IPS-NIHi7 (cell line): ENCODE results near the gene PPP3CB.
"Not testable (repeated sequence)": the region's sequence is repeated elsewhere in the genome, so short reads cannot be mapped to it uniquely, and the experiment has no call there.

Experiments used
- DNase-seq: peaks from one replicate; pipeline ENCODE4 v3.0.0; 2012; ENCODE audit warnings: mixed read lengths; ENCODE audit errors: extremely low spot score

PPP3CB gene

DNA sequence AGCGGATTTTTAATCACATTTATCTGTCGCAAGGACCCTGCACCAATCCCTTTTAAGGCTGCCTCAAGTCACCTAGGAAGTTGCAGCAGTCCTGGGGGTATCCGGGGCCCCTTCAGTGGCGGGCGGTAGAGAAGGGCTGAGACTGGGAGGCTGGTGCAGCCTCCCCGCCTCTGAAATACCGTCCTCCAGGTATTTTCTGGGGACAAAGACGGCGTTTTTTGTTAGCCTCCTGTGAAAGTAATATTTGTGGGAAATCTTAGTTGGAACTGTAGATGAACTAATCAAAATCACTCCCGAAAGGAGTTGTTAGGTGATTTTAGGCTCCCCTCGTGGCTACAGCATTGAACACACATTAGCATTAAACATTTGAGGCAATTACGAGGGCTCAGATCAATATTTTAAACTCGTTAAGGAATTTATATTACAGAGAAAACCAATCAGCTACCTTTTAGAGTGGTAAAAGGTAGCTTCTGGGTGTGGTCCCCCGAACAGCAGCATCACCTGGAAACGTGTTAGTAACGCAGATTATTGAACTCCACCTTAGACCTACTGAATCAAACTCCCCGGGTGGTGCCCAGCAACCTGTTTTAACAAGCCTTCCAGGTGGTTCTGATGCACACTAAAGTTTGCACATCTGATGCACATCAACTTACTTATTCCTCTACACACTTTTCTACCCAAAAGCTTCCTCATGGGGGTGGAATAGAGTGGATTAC is 81.4 kb downstream of the PPP3CB start:
- DNase-seq = no peak

DNA sequence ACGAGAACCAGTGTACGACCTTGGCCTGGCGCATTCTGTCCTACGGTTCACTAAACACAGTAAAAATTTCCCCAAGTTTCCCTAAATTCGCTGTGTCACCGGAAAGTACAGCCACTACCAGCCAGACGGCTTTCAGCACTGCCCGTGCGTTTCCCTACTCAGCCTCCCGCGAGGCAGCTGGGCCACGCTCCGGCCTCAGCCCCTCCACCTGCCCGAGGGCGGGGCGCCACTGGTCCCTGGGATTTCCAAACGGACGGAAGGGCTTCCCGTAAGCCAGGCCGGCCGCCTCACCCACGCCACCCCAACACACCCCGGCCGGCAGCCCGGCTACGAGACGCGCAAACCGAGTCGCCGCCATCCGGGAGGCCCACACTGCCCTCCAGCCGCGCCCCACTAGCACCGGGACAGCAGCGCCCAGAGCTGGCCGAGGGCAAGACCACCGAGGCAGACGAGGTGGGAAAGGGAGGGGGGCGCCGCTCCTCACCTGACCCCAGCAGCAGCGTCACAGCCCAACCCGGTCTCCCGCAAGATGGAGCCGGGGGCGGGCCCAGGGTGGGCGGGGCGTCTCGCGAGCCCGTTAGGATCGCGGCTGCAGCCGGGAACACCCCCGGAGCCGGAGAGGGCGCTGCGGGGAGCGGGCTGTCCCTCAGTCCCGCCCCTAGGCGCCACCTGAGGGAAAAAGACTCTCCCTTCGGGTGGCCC is 82.1 kb downstream of the PPP3CB start, which contains the start of gene ANXA7:
ANXA7 (minus strand) TSS at position 531 of the 702 bp plus-strand sequence. CDS start 13,202 bp downstream, outside the sequence.
- DNase-seq = peak; percentile 100

DNA sequence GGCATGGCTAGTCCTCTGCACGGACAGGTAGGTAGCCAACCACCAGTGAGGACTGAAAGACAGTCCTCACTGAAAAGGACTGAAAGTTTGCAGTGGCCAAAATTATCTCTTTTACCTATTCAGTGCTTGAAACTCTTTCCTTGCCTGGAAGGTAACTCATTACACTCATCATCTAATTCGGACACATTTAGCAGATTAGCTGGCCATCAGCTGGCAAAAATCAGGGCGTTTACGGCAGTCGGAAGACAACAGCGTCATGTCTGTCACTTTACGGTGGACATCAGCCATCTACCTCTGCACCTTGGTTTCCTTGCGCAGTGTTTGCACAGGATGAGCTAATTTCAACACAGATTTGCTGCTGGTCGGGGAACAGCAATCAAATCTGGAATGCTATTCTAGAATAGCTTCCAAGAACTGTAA is 82.7 kb downstream of the PPP3CB start:
- peak; percentile 25 for DNase-seq

DNA sequence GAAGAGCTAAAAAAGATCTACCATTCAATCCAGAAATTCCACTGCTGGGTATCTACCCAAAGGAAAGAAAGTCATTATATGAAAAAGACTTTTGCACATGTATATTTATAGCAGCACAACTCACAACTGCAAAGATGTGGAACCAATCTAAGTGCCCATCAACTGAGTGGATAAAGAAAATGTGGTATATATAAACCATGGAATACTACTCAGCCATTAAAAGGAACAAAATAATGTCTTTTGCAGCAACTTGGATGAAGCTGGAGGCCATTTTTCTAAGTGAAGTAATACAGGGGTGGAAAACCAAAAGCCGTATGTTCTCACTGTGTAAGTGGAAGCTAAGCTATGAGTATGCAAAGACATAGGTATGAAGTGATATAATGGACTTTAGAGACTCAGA is 84.9 kb downstream of the PPP3CB start:
- DNase-seq = no peak

DNA sequence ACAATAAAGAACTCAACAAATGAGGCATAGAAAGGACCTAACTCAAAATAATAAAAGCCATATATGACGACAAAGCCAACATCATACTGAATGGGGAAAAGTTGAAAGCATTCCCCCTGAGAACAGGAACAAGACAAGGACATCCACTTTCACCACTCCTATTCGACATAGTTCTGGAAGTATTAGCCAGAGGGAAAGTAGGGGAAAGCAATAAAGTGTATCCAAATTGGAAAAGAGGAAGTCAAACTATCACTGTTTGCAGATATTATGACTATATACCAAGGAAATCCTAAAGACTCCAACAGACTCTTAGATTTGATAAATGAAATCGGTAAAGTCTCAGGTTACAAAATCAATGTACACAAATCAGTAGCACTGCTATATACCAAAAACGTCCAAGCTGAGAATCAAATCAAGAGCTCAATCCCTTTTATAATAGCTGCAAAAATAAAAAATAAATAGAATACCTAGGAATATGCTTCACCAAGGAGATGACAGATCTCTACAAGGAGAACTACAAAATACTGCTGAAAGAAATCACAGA is 86.8 kb downstream of the PPP3CB start:
- DNase-seq = no peak

DNA sequence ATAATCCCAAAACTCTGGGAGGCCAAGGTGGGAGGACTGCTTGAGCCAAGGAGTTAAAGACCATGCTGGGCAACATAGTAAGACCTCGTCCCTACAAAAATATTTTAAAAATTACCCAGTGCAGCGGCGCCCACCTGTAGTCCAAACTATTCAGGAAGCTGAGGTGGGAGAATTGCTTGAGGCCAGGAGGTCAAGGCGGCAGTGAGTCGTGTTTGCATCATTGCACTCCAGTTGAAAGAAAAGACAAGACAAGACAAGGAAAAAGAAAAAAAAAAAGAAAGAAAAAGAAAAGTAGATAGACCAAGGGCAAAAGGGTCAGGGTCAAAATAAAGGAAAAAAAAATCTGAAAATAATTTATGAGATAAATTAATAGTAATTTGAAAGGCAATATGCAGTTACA is 87.8 kb downstream of the PPP3CB start:
- DNase-seq = no peak

DNA sequence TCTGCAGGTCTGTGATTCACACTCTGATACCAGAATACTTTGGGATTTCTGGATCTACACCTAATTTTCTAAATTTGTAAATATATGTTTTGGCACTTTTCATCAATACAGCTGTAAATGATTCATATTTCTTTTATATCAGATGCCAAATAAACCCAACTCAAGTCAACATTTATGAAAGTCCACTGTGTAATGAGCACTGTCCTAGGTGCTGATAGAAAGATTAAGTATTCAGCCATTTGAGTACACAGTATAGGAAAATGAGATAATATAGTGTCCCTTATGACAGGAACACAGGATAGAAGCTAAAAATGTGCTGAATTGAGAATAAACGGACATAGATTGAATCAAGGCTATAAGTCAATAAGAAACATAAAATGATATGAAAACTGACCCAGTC is 88.3 kb downstream of the PPP3CB start:
- DNase-seq = no peak

DNA sequence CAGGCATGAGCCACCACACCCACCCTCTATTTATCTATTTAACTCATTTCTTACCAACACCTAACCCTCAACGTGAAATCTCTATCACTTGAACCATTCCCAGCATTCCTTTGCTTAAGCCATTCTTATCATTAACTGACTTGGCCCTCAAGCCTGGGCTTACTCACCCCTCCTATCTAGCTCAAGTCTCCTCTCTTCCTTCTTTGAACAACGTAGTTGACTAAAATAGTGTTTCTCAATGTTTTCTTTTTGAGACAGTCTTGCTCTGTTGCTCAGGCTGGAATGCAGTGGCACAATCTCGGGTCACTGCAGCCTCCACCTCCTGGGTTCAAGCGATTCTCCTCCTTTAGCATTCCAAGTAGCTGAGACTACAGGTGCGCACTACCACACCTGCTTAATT is 89.0 kb downstream of the PPP3CB start:
- DNase-seq = no peak

DNA sequence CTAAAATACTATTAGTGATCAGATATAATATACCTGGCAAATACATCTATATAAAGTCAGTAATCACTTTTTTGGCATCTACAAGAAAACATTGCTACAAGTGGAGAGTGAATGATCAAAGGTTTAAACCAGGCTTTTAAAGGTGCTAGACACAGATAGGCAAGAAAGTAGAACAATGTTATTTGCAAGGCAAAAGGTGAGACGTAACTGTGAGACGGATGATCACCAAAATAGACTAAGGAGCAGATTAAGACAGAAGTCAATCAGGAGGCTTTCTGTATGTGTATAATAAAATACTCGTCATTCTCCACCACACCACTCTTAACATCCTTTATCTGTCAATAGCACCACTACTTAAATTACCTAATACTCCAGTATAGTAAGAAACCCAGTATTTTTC is 90.3 kb downstream of the PPP3CB start:
- no peak for DNase-seq

DNA sequence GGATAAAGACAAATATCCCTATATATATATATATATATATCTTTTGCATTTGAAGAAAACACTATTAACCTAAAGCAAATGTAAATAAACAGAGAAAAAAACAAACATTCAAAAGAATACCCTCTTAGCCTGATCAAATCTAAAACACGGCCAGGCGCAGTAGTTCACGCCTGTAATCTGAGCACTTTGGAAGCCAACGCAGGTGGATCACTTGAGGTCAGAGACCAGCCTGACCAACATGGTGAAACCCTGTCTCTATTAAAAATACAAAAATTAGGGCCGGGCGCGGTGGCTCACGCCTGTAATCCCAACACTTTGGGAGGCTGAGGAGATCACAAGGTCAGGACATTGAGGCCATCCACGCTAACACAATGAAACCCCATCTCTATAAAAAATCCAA is 91.1 kb downstream of the PPP3CB start:
- DNase-seq = no peak

DNA sequence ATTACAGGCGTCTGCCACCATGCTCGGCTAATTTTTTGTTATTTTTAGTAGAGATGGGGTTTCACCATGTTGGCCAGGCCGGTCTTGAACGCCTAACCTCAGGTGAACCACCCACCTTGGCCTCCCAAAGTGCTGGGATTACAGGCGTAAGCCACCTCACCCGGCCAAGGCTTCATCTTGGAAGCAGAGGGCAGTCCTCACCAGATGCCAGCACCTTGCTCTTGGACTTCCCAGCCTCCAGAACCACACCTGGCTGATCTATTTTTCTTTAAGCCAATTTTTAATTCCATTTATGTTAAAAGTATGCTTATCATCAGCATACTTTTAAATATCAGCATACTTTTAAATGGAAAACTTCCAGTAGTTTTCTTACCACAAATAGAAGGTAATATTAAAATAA is 94.2 kb downstream of the PPP3CB start:
- DNase-seq = no peak

DNA sequence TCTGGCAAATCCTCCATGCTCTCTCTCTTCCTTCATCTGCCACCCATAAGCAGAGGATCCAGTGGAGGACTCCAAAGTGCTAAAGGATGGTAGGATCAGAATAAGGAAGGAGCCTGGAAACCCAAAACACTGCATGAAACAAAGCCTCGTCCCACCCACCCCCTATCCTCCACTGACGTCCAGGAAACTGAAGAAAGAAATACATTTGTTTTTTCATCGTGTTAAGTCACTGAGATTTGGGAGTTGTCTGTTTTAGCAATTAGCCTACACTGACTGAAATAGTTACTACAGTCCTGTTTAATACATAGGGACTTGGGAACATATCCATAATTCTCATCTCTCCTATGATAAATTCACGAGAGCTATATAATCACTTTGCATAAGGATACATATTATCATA is 96.8 kb downstream of the PPP3CB start:
- no peak for DNase-seq

DNA sequence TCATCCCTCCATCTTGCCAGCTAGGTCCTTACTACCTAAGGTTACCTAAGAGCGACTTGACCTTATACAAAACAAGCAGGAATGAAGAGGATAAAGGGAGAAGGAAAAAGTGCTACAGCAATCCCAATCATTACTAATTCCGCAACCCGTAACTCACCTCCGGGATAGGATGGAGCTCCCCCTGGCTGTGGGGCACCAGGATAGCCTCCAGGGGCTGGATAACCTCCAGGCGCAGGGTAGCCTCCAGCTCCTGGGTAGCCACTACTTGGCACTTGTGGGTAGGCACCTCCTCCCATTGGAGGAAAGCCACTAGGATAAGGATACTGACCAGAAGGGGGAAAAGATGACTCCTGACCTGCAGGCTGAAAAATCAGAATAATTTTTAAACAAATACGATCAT is 97.8 kb downstream of the PPP3CB start:
- DNase-seq = peak; percentile 41

DNA sequence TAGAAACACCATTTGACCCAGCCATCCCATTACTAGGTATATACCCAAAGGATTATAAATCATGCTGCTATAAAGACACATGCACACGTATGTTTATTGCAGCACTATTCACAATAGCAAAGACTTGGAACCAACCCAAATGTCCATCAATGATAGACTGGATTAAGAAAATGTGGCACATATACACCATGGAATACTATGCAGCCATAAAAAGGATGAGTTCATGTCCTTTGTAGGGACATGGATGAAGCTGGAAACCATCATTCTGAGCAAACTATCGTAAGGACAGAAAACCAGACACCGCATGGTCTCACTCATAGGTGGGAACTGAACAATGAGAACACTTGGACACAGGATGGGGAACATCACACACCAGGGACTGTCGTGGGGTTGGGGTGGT is 101.5 kb downstream of the PPP3CB start:
- DNase-seq = not testable (repeated sequence)

DNA sequence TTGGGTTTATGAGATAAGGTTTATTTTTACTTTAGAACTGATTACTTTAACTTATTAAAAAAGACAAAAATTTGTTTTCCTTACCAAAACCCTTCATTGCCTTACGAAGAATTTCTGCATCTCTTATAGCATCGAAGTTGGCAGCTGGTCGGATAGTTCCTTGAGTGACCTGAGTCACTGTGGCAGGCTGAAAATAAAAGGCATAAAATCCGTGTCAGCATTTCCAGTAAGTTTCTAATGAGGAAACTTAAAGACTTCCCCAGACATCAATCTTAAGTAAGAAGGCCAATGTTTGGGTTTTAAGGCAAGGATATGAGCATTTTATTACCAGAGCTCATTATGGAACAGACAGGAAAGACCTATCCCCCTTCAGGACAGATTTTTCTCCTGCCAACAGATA is 107.6 kb downstream of the PPP3CB start:
- no peak for DNase-seq

DNA sequence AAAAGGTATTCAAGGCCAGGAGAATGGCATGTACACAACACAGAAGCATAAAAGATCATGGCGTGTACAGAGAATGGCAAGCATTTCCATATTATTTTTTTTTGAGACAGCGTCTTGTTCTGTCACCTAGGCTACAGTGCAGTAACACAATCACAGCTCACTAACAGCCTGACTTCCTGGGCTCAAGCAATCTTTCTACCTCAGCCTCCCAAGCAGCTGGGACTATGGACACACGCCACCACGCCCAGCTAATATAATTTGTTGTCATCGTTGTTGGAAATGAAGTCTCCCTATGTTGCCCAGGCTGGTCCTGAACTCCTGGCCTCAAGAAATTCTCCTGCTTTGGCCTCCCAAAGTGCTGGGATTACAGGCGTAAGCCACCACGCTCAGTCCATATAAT is 109.2 kb downstream of the PPP3CB start:
- DNase-seq = no peak
